DND-41 (cell line): ENCODE measurements around the gene MLF2.

ENCODE experiments used
- CTCF ChIP-seq: IDR thresholded peaks from 2 replicates; pipeline ENCODE4 v1.5.1; 2012; ENCODE audit warnings: borderline replicate concordance, low read length, moderate library complexity, mild to moderate bottlenecking; ENCODE audit not compliant: poor library complexity, severe bottlenecking; ENCODE audit errors: extremely low read depth
- EZH2 ChIP-seq: IDR thresholded peaks from 3 replicates; pipeline ENCODE4 v1.6.1; 2012; ENCODE audit warnings: borderline replicate concordance, low read depth, mild to moderate bottlenecking, moderate library complexity, low read length, inconsistent platforms; ENCODE audit not compliant: severe bottlenecking

GRCh38 chr12:6748761-6749160, 4.2 kb downstream of the MLF2 start:
- TF ChIP-seq CTCF (no peak), EZH2 (no peak)
